ENCODE results near the gene AKR7A2.

DNA sequence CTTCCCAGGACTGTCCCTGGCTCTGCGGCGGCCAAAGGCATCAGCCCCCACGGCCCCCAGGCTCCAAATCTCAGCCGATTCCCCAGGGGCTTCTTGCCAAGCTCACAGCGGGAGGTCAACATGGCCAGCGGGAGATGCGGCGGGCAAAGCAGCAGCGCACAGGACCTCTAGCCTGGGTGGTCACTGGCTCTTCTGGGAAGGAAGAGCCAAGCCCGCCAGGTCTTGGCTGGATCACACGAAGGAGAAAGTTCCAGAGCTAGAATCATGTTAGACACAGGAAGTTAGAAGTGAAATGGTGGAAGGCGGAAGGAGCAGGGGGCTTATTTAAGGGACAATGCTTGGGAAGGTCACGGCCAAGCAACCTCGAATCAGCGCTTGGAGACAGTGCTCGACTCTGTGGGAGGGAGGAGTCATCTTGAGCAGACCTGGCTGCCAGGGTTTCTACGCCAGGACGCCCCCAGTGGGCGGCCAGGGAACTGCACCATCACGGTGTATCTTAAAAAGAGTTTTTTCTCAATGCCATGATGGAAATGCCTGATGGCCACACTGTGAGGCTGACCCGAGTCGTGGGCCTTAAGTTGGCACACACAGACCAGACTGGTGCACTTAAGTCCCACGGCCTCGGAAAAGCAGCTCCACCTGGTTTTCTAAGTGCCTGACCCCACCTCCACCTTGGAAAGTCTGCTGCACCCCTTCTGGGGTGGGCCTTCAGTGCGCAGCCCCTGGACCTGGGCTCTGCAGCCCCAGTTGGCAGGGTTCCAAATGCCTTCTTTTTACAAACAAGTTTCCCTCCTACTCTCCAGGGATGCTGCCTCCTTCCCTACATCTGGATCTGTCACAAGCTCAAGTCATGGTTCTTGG lies 29.5 kb upstream of the AKR7A2 start:
- TF ChIP-seq CTCF (IDR thresholded peaks at IDR 0.05) = peak; percentile 81 to 95 (median 85)
- no peak for TF ChIP-seq POLR2A (IDR thresholded peaks at IDR 0.05)
